Measurements from ENCODE around the gene AGTPBP1.

DNA sequence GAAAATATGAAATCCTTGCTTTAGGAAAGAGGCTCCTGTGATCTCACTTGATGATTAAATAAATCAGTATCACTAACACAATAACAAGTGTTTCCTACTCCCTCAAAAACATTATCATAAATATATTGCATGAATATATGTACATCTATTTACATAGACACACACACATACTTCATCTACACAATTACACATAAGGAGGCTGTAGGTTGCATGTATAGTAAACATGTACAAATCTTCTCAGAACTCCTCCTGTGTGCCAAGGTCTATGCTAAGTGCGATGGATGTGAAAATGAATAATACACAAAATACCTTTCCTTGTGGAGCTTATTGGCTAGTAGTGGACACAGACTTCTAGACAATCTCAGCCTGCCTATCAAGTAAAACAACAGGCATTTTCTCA, 239.9 kb downstream of the AGTPBP1 start:
- TF ChIP-seq, protein P1, sequence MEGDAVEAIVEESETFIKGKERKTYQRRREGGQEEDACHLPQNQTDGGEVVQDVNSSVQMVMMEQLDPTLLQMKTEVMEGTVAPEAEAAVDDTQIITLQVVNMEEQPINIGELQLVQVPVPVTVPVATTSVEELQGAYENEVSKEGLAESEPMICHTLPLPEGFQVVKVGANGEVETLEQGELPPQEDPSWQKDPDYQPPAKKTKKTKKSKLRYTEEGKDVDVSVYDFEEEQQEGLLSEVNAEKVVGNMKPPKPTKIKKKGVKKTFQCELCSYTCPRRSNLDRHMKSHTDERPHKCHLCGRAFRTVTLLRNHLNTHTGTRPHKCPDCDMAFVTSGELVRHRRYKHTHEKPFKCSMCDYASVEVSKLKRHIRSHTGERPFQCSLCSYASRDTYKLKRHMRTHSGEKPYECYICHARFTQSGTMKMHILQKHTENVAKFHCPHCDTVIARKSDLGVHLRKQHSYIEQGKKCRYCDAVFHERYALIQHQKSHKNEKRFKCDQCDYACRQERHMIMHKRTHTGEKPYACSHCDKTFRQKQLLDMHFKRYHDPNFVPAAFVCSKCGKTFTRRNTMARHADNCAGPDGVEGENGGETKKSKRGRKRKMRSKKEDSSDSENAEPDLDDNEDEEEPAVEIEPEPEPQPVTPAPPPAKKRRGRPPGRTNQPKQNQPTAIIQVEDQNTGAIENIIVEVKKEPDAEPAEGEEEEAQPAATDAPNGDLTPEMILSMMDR (IDR thresholded peaks at IDR 0.05) = no peak
- TF ChIP-seq POLR2A (IDR thresholded peaks at IDR 0.05) = no peak
